Activated T-cell treated with anti-CD3 and anti-CD28 coated beads, Interleukin-2, amount 50 U/mL, for 1 hour (primary cell): Measurements from ENCODE around the gene ZBED1.

Experiments used
- DNase-seq: peaks from one replicate; pipeline ENCODE4 v3.0.0-alpha.2; 2020

The ZBED1 gene

GRCh38 chrX:2451501-2452316, 49.1 kb downstream of the ZBED1 start:
- DNase-seq, result no peak

GRCh38 chrX:2450681-2451080, 50.1 kb downstream of the ZBED1 start:
- no peak for DNase-seq

- DNase-seq, result no peak
These were observed 51.5 kb downstream of the ZBED1 start for GRCh38 chrX:2449135-2449886.

GRCh38 chrX:2447484-2447883, 53.3 kb downstream of the ZBED1 start:
- no peak for DNase-seq

- no peak for DNase-seq
These were observed 54.0 kb downstream of the ZBED1 start for GRCh38 chrX:2446815-2447214.

- DNase-seq, result no peak
These were observed 54.8 kb downstream of the ZBED1 start for GRCh38 chrX:2445662-2446623.

- DNase-seq, result no peak
These were observed 58.1 kb downstream of the ZBED1 start for GRCh38 chrX:2442694-2443093.

GRCh38 chrX:2441466-2441865, 59.3 kb downstream of the ZBED1 start:
- no peak for DNase-seq

- DNase-seq, result no peak
These were observed 61.2 kb downstream of the ZBED1 start for GRCh38 chrX:2439613-2440012.
